Activated CD4-positive, alpha-beta T cell treated with anti-CD3 and anti-CD28 coated beads for 24 hours (primary cell): ENCODE measurements around the gene C9orf43.
"Not testable (repeated sequence)": the region's sequence is repeated elsewhere in the genome, so short reads cannot be mapped to it uniquely, and the experiment has no call there.

ENCODE experiments used
- DNase-seq, 2 donors: peaks; one replicate each; pipeline ENCODE4 v3.0.0-alpha.2; 2020; ENCODE audit warnings: low read depth in 2 of 2

C9orf43 gene

DNA sequence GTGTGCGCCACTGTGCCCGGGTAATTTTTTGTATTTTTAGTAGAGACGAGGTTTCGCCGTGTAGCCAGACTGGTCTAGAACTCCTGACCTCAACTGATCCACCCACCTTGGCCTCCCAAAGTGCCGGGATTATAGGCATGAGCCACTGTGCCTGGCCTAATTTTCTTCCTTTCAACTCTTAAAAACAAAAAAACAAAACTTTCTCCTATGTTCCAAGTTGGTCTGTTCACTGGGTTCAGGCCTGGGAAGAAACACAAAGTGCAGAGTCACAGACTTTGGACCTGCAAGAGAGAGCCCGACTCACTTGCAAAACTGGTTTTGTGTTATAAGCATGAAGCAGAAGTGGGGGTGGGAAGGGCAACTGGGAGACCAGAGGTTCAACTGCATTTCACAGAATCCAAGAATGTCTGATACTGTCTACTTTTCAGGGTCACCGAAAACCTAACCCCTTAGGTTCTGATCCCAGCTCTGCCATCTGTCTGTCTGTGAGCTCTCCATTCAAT lies 28.6 kb upstream of the C9orf43 start:
- no peak for DNase-seq

DNA sequence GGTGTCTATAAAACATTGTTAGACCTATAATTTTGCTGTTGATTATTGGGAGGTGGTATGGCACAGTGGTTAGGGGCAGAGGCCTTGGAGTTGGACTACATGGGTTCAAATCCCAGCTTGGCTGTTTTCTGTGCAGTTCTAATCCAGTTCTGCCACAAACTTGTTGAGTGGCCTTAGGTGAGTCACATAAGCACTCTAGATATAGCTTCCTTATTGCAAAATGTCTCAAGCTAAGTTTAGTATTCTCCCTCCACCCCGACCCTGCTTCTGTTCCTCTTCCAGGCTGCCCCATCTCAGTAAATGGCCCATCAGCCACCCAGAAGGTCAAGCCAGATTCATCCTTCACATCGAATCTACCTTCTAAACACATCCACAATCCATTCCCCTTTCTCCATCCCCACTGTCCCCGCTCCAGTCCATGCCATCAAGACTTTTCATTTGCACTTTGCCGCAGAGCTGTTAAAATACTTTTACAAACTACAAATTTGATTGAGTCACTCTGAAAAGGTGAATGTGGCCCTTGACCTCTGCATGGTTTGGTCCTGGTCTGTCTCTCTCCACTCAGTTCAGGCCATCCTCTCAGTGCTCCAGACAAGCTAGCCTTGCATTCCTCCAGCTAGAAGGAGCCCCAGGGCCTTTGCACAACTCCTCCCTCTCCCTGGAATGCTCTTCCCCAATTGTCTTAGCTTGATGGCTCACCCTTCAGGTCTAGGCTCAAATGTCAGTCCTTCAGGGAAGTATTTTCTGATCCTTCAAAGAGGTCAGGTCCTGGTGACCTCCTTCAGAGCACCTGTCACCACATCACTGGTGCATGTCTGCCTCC lies 23.8 kb upstream of the C9orf43 start:
- DNase-seq: no peak

DNA sequence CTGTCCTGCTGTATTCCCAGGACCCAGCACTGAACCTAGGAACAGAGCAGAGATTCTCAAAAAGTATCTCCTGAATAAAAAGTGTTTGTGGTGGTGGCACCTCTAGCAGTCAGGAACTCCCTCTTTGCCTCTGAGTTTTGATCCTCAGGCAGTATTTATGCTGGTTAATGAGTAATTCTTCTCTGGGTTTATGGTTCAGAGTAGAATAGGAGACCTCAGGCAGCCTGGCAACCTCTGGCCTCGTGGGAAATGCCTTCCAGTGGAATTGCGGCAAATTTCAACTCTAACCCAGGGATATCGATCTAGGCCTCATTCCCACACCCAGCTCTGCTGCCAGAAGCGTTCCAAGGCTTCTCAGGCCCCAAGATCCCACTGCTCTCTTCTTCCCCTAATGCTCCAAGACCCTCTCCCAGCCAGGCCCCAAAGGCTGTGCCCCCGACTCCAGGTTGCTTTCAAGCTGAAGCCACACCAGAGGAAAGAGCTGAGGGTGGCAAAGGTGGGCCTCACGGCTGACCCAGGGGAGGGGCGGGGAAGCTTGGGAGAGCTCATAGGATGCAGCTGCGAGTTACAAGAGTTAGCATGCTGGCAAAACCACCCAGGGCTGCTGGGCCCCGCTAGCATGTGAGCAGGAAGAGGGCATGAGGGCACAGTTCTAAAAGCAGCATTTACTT lies 22.9 kb upstream of the C9orf43 start:
- DNase-seq: no peak

DNA sequence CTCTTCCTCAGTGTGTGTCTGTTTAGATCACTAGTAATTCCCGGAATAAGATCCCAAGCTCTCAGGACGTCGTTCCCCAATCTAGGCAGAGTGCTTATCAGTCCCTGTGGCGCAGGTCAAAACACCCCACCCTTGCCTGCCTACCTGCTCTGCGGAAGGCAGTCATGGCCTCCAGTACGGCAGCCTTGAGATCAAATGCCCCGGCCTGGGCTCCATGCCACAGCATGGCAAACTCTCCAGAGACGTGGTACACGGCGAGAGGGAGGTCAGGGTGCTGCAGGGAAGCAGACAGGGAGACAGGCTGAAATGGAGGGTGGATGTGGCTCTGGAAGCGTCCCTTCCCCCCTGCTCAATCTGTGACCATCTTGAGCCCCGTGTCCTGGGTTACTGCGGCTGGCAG lies 21.7 kb upstream of the C9orf43 start:
- no peak for DNase-seq

DNA sequence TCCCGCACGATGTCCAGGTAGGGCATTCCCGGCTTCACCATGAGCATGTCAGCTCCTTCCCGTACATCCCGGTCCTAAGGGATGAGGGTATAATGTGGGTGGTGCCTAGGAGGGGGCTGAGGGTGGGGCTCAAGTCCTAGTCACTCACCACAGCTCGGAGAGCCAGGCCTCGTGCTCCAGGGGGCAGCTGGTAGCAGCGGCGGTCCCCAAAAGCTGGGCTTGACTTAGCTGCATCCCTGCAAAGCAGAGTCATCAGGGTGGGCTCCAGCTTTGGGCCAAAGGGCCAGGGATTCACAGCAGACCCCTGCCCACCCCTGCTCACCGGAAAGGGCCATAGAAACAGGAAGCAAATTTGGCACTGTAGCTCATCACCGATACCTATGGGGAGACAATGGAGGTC lies 21.1 kb upstream of the C9orf43 start:
- DNase-seq: no peak

DNA sequence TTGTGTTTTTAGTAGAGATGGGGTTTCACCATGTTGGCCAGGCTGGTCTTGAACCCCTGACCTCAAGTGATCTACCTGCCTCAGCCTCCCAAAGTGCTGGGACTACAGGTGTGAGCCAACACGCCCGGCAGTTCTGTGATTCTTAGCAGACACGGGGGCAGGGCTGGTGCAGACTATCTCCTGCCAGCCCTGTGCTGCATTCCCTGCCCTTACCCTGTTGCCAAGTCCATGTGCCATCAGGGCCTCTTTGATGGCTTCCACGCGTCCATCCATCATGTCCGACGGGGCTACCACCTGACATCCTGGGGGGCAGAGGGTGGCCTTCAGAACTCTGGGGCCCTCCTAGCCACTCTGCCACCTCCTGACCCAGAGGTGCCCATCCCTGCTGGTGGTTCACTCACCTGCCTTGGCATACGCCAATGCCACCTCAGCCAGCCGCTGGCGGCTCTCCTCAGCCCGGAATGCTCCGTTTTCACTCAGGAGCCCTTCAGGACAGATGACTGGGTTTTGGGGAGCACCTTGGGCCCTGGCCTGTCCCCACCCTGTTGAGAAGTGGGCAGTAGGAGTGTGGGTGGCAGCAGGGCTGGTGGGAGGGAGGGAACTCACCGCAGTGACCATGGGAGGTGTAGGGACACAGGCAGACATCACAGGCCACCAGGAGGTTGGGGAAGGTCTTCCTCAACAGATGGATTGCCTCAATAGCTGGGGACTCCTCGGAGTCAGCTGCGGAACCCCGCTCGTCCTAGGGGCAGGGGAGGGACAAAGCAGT lies 20.2 kb upstream of the C9orf43 start:
- DNase-seq: no peak

DNA sequence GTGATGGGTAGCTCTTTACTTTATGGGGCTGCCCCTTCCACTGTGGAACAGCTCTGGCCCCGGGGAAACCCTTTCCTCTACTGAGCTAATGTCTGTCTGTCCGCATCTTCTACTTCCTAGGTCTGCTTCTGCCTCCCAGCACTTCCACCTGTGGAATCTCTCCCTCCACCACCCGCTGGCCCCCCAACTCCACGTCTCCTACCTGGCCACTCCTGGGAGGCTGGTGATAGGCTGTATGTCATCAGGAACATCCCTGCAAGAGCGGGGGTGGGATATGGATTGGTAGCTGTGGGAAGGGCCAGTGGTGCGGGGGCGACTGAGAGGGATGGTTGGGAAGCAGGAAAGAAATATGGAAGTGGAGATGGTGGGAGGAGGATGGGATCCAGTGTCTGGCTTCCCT lies 18.6 kb upstream of the C9orf43 start:
- DNase-seq: no peak

DNA sequence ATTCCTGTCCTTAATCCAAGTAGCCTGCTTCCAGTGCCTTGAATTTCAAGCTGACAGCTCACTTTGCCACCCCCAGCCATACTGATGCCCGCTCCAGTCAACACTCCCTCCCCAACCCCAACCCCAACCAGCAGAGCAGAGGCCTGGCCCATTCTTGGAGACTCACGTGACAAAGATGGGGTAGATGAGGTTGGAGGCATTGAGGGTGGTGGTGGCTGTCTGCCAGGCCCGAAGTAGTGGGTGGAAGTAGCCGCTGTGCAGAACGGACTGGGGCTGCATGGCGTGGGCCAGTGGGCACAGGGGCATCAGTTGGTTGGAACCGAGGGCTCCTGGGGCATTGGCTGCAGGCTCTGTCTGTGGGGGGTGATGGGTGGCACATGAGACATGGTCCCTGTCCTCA lies 17.3 kb upstream of the C9orf43 start:
- no peak for DNase-seq

DNA sequence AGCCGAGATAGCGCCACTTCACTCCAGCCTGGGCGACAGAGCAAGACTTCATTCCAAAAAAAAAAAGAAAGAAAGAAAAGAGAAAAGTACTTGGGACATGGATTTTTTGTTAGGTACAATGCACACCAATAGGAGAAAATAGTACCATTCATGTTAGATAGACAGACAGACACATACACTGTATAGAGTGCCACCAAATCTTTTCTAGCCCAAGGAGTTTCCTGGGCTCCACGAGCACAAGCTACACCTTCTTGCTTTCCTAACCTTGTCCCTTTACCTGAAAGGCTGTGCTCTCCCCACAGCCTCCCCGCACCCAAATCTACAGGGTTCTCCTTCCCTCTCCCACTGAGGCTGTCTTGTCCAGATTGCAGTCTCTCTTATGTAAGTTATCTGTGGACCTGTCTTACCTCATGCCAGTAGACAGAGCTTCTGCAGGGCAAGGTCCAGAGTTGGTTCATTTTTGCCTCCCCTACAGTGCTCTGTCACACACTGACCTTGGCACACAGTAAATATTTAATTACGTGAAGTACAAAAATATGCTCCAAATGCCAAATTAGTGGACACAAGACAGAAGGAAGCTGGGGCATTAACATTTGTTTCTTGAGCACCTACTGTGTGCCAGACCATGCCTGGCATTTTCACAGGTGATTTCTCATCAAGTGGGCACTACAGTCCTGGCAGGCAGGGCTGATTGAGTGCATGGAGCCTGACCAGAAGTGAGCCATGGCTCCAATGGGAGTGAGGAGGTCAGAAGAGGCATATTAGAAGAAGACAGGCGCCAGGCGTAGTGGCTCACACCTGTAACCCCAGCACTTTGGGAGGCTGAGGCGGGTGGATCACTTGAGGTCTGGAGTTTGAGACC lies 15.3 kb upstream of the C9orf43 start:
- DNase-seq: no peak

DNA sequence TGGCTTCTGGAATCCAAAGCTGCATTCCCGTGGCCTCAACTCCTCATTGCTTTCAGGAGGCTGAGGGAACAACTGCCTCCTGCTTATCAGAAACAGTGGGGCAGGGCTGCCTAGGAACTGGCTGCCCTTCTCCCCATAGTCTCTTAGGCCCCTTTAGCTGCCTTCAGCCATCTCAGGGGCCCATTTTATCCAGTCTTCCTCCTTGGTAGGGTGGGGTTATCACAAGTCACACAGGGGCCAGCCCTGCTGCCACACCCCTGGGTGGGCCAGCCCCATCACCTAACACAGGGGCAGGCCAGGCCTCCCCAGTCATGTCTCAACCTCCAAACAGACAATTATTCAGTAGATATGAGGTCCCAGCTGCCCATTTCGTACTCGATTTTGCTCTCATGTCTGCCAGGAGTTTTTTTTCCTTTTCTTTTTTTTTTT lies 13.3 kb upstream of the C9orf43 start:
- DNase-seq: no peak

DNA sequence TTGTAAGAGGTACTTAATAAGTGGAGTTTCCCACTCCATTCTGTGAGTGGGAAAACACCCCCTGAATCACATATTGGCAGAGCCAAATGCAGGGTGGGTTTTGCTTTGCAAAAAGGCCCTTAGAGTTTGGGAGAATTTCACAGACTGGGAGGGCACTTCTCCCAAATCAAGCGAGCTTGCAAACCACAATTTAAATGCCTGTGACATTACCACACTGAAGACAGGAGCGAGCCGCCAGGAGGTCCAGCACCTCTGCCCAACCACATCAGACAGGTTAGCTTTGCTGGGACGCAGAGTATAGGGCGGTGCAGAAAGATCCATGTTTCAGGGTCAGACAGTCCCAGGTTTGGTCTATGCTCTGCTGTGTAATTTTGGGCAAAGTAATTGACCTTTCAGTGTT lies 11.8 kb upstream of the C9orf43 start:
- no peak for DNase-seq

DNA sequence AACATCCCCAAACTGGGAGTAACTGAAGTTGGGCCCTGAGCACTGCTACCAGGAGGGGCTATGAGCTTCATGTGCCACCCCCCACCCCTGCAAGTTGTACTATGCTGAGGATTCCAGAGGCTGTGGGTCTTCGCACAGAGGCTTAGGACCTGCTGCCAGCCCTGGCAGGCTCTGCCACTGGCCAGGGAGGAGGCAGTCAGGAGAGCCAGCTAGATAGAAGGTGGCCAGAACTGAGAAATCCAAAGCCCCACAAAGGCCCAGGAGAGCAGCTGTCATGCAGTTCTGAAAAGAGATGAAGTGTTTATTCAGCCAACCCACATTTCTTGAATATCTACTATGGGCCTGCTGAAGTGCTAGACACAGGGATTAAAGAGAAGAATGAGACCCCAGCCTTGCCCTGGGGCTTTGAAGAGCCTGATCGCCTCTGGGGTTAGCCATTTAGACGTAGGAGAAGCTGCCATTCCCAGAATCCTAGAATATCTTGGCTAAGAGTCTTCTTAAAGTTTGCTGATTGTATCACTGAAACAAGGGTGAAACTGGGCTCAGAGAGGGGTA lies 10.8 kb upstream of the C9orf43 start:
- no peak for DNase-seq

DNA sequence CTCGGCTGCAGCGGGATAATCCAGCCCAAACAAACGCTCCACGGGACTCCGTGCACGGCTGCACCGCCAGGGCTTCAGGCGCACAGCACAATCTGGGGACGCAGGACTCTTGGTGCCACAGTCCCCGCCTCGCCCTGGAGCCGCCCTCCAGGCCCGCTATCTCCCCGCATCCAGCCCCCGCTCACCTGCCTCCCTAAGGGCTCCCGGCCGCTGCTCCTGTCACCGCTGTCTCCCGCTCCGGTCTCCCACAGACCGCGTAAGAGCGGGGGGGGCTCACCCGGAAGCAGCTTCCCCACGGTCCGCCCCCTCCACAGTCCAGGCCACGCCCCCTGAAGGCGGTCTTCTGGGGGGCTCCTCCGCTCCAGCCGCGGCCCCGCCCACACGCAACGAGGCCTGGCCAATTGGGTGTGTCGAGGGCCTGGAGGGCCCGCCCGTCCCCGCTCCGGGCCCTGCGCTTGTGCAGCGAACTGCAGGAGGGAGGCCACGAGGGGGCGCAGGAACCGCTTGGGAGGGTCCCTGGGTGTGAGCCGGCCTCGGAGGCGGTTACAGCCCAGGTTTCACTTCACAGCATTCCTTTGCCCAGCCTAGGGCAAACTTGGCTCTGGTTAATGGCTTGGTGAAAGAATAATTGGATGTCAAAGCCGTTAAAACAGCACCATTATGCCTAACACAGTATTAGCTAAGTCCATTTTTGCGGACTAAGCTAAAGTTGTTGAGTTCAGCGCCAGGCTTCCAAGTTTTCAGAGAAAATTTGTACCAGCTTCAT lies 9.3 kb upstream of the C9orf43 start, which contains the start of gene ALAD:
Gene ALAD, minus strand, starts transcription at position 258 of the 766 bp plus-strand sequence. CDS start 7,725 bp downstream, outside the sequence.
- peak; percentile 99 for DNase-seq

DNA sequence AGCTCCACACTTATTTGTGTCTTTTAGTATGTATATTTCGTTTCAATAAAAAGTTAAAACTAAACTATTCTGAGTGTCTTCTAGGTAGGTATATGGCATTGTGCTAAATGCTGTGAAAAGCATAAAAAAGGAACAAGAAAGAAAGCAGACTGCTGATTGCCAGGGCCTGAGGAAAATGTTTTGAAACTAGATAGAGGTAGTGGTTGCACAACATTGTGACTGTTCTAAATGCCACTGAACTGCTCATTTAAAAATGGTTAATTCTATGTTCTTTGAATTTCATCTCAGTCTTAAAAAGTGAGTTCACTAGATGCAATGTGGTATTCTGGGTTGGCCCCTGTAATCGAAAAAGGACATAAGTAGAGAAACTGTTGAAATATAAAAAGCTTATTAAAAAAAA lies 6.9 kb upstream of the C9orf43 start:
- no peak for DNase-seq

DNA sequence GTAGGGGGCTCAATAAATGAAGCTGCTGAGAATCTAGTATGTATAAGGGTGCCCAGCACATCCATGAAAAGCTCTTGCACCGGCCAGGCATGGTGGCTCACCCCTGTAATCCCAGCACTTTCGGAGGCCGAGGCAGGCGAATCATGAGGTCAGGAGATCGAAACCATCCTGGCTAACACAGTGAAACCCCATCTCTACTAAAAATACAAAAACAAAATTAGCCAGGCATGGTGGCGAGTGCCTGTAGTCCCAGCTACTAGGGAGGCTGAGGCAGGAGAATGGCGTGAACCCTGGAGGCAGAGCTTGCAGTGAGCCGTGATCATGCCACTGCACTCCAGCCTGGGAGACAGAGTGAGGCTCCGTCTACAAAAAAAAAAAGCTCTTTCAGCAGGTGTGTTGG lies 4.2 kb upstream of the C9orf43 start:
- not testable (repeated sequence) for DNase-seq

DNA sequence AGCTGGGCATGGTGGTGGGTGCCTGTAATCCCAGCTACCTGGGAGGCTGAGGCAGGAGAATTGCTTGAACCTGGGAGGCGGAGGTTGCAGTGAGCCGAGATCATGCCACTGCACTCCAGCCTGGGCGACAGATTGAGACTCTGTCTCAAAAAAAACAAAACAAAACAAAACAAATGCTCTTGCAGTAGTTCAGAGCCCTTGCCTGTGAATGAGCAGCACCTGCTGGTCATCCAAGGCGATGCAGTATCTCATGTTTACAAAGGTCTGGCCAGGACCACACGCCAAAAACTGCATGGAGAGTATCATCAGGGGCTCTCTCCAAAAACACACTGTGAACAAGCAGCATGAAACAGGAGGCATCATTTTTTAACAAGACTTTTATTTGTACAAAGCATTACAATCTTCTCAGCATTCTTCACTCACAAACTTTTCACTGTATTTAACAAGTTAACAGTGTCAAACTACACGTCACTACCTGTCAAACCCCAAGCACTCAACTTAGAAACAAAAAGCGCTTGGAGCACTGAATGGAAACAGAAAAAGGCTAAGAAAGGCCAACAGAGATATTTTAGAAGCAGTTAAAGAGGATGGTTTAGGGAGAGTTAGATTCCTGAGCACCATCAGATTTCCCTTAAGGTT lies 3.6 kb upstream of the C9orf43 start:
- DNase-seq: peak; percentile 23 to 37

DNA sequence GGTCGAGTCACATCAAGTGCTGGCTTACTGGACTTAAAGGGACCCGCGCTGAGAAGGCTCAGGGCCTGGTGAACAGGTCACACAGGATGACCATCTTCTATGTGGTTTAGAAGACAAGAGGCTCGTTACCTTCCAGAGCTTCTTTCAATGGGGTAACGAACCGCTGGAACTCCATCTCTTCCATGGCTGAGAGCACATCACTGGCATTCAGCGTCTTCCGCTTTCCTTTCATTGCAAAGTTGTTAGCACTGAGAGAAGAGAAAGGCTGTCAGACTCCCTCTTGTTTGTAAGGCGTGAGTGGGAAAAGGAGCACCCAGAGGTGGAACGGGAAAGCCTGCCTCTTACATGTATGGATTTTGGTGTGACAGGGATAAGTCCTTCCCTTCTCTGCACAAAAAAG lies 1.1 kb upstream of the C9orf43 start:
- DNase-seq: no peak

DNA sequence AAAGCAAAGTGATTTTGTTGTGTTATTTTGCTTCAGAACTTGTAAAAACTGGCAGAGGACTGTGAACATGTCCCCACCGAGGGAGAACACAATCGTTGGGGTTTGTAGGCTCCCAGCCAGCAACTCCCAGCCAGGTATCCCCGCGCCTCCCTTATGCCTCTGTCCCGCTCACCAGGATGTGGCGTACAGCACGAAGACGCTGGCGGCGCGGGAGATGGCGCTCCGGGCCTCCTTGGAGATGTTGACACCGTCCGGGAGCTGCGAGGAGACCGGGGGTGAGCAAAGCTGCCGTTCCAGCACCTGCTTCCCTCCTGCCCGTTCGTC lies 702 bp upstream of the C9orf43 start:
- DNase-seq: no peak

DNA sequence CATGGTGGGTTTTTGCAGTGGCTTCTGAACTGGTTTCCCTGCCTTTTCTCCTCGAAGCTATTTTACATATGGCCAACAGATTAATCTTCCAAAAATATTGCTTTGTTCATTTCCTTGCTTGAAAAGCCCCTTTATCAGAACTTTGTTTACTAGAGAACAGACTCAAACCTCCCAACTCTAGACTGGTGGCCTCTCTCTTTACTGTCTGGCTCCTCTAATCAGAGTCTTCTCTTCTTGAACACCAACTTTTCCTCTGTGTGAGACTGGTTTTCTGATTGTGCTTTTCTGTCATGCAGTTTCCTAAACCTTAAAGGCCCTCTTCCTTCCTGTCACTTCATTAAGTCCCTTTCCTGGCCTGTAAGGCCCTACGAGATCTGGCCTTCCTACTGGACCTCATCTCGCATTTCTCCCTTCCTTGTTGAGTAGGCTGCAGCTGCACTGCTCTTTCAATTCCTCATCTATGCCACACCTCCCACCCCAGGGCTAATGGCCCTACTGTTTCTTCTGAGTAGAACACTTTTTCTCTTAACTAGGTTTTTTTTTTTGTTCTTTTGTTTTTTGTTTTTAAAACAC lies 5.7 kb downstream of the C9orf43 start:
- DNase-seq: no peak

DNA sequence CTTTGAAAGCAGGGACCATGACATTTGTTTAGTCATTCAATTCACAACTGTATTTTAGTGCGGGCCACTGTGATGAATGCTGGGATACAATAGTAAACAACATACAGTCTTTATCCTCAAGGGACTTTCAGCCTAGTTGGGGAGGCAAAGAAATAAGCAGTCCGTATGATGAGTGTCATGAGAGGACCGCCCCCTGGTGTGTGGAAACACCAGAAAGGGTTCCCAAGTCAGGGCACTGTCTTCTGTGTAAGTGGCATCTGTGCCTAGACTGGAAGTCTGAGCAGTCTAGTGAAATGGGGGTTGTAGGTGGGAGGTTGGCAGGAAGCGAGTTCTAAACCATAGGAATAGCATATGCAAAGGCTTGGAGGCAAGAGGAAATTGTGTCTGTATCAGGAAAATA lies 6.8 kb downstream of the C9orf43 start:
- DNase-seq: no peak
